GM19452 (cell line): ENCODE measurements around the gene SKIDA1.

ENCODE experiments used
- ATAC-seq: cut with Tn5 transposase; IDR thresholded peaks from one replicate; pipeline ENCODE4 v1.9.1; 2021; ENCODE audit not compliant: unreplicated experiment

Gene SKIDA1

DNA sequence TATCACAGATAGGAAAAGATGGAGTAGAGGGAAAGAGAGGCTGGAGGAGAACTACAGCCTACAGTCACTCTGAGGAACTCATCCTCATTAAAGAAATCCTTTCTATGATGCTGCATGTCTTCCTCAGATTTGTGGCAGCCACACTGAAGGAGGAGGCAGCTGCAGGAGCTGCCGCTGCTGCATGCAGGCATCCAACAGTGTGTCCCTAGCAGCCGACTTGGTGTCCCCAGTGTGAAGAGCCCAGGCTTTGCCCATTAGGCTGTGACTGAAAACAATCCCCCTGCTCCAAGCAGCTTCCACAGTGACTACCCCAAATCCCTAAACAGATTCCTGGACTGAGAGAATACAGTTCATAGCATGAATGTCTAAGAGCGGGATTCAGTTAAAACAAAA is 23.1 kb downstream of the SKIDA1 start:
- no peak for ATAC-seq

DNA sequence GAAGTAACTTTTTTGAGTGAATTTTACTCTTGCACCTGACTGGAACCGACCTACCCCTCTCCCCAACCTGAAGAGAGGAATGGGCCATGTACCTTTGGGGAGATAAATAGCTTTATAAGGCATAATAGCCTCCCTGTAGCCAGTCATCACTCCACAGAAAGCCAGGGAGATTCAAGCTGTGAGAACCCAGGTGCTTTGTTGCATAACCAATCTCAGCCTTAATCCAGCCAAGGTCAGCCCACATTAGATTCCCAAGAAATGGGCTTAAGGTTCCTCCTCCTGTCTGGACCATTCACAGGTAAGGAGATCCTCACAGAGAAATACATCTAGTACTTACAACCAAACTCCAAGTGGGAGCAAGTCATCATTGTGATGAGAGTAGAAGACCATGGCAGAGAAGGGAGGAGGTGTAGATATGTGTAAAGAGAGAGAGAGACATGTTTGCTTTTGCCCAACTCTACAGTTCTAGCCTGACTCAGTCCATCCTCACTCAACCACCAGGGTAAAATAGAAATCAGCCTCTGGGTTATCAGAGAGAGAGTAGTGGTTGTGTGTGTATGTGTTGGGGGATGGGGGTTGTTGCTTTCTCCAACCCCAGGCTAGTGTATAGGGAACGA is 23.6 kb downstream of the SKIDA1 start:
- no peak for ATAC-seq

DNA sequence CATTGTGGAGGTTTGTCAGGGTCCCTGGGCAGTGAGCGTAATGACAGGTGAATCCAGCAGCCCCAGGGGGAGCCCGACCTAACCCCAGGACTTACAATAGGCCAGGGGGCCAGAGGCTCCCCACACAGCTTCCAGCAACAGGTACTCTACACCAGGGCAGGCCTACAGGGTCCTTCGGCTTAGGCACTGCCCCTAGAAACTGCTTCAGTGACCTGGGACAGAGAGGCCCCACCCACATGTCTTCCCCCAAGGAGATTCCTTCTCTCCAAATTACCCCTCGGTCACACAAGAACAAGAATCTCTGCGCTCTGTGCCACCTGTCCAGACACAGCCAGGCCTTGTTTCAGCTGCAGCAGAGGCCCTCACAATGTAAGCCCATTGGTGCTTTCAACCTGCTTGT is 24.4 kb downstream of the SKIDA1 start:
- ATAC-seq = no peak

DNA sequence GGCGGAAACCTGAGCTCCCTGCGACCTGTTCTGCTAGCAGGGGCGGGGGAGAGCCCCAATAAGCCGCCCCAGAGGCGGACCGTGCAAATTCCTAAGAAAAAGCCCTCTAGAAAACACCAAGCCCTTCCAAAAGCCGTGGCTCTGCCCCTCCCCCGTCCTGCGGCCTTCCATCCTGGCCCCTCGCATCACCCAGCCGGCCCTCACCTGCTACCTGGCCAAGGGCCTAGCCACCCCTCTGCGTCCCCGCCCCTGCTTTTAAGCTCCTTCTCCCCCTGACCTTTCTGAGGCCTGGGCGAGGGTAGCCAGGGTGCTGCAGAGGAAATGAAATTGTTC is 24.9 kb downstream of the SKIDA1 start:
- no peak for ATAC-seq

DNA sequence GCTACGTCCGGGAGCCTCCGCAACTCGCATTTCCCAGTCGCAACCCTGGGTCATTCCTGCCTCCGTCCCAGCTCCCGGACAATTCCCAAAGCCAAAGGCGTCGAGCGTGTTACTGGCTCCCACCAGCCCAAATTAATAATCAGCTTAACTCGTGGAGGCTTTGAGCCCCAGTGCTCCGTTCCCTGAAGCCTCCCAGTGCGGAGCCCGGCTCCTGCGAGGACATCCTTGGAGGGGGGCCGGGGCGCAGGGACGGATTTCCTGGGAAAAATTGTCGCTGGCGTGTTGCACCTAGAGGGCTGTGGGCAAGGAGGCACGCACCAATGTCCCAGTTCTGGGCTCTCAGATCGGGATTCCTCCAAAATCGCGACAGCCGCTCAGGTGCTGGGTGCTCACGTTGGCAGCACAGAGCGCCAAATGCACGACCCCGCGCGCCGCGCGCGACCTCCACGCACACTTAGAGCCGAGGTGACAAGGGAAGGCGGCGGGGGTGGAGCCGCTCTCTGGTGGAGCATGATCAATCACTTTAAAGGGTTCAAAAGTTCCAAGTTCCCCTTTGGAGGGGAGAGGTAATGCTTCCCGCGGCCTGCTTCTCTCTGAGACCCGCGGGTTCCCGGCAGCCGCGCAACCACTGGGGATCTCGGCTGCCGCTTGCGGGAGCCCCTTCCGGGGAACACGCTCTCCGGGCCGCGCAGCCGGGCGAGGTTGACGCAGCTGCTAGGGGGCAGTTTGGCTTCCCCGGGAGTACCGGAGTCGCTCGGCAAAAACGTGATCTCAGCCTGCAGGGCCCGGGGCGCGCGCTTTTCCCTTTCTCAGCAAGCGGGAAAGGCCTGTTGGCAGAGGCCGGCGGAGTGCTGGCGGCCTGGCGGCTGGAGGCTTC is 25.5 kb downstream of the SKIDA1 start:
- no peak for ATAC-seq

DNA sequence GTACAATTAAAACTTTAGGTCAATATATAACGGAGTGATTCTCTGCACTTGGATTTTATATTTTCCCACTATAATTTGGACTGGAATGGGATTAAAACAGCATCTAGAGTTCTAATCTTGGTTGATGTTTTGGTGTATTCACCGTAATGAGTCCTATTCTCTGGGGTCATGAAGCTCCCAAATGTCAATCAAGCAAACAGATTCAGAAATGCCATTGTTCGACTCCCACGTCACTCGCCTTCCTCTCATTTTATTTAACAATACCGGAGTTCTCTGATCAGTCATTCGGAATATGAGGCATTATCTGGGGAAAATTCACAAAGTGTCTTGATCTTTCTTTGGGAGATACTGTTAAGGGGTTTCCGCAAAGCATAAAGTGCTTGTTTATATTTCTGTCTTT is 26.5 kb downstream of the SKIDA1 start:
- no peak for ATAC-seq

DNA sequence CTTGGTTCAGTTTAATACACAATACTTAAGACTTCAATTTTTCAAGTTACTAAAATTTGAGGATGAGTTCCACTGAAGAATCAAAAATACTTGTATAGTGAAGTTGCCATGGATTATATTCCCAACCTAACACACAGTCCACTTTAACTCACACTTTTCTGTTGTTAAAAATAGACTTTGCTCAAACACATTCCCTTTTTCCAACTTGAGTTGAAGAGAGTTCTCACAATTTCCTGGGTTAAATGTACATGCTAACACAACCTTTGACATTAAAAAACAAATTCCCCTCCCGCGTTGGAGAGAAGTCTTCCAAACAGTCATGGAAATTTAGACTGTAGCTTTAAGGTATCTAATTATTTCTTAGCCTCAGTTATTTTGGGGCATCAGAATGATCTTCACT is 27.1 kb downstream of the SKIDA1 start:
- ATAC-seq = no peak

DNA sequence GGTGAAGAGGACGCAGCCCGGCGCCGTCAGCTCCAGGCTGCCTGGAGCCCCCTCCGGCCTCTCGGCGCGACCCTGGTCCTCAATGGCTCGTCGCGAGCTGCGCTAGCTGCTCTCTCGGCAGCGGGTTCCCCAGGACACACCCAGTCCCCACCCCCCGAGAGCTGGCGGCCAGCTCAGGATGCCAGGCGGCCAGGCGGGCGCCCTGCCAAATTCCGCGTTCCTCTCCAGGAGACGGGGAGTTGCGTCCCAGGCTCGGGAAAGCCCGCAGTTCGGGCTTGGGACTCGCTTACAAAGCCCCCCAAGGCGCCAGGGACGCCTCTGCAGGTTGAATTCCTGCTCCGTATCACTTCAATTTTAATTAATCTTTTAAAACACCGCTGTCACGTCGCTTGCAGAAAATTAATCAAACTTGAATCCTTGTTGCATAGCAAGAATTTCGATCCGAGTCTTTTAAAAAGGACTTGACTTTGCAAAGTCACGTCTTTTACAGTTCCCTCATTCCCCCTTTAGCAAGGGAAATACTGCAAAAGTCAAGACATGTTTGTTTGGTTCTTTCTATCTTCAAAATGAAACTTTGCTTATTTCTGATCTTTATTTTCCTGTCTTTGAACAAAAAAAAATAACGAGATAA is 28.2 kb downstream of the SKIDA1 start:
- no peak for ATAC-seq

DNA sequence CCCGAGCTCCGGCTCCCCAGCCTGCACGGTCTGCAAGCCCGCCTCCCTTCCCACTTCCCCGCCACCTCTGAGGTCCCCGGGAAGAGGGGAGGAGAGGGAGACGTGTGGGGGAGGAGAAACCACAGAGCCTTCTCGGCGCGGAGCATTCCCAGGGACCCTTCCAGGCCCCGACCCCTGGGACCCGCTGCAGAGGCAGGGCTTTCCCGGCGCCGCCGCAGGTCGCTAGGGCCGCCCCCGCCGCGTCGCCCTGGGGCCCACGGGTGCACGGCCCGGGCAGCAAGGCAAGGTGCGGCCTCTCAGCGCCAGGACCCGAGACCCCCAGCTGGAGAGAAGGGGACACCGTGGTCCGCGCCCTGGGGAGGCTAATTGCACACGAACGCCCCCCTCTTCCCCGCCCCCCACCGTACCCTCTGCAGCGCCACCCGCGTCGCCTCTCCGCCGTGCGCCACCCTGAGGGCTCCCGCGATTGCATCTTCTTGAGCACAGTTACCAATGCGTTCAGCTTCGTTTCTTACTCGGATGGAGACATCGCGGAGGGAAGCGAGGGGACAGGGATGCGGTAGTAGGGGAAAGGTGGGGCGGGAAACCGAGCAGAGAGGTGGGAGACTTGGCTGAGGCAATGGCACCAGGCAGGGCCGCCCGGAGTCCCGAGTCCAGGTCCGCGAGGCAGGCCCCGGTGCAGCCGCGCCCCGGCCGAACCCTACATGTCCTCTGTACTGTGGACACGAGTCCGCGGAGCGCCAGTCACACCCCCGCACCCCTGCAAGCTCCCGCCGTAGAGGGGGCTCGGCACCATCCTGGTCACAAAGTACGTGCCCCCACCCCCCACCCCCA is 28.9 kb downstream of the SKIDA1 start:
- ATAC-seq = peak; percentile 42

DNA sequence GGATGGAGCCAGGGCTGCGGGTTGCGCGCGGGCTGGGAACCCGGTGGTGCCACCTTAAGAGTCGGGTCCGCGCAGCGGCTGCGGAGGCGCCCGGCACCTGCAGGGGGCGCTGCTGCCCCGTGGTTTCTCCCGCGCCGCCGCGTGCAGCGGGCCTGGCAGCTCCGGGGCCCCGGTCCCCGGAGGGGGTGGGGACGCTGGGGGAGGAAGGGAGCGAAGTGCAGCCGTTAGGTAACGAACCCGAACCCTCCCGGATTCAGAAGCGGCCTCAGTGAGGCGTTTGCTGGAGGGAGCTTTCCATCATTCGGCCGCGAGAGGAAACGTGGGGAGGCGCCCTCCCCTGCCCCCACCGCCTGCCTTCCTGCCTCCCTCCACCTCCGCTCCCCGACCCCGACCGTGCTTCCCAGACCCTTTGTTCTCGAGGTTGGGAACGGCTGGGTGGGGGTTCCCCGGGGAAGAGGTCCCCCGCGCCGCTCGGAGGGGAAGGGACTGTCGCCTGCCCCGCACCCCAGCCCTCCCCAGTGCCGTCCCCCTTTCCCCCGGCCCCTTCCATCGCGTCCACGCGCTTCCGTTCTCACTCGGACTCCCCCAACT is 29.6 kb downstream of the SKIDA1 start:
- peak; percentile 79 for ATAC-seq

DNA sequence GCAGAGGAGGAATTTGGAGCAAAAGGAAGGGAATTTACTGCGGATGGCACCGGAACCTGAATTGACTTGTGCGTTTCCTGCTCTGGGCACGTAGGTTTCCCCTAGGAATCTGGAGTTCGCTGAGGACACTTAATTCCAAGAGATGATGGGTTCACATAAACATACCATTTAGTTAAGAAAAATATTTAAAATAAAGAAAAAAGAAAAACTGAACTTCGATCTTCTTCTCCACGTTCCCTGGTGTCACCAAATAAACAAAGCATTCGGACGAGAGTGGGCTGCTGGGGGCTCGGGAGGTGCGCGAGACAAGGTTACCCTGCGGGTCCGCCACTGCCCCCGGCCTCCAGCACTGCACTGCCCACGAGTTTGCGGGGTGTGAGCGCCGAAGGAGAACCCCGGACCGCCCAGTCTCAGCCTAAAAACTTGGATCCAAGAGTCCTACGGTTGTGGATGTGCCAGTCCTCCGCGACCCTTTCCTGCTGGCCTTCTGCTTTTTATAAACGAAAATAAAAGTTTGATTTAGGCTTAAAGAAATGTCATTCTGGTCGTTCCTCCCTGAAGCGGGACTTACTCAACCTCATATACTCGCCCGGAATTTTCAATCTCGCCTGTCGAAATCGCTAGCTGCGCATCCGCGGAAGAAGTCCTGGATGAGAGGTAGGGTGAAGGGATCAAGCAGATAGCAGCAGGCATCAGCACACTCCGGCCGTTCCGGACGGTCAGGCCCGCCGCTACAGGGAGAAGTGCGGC is 30.3 kb downstream of the SKIDA1 start:
- no peak for ATAC-seq

DNA sequence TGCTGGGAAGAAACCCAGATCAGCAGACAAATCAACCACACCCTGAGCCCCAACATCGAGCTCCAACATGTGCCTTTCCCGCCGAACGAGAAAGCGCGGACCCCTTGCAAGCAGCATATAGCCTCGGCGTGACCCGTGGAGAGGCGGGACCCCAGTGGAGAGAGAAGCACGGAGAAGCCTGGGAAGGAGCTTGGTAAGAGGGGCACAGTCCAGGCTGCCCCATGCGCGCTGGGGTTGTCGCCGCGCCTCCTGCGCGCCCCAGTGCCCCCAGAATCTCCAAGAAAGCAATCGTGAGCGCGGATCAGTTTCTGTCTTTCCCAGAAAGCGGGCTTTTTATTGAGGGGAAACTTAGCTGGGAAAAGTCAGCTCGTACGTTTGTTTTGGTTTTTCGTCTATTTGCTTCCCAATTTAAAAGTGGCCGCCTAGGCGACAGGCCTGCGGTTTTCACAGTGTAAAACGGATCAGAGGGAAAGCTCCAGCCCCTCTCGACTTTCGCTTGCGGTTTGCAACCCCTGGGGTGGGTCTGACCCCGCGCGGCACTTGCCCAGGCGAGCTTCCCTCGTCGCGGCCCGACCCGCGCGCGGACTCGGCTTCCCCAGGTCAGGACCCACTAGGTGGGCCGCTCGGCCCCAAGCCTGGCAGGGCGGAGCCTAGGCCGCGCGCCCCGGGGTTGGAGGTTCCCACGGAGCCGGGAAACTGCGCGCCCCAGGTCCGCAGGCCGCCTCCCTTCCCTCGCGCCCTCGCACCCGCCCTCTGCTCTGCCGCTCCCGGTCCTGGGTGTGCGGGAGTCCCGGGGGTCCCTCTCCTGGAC is 31.1 kb downstream of the SKIDA1 start:
- ATAC-seq = no peak

DNA sequence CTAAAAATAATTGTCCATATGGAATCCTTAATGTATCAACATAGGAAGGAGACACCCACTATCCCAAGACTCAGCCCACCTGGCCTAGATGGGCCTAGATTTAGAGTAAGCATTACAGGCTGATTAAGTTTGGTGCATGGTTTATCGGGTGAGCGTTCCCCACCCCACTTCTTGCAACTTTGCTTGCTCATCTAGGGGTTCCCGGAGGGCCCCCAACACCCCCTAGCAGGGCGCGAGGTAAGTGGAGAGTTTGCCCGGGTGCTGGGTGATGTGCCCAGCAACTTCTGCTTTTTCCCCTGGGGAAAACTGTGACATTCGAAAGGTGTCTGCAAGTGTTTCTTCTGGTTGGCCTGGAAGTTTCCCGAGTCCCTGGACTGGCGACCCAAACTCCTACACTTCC is 31.7 kb downstream of the SKIDA1 start:
- ATAC-seq = no peak

DNA sequence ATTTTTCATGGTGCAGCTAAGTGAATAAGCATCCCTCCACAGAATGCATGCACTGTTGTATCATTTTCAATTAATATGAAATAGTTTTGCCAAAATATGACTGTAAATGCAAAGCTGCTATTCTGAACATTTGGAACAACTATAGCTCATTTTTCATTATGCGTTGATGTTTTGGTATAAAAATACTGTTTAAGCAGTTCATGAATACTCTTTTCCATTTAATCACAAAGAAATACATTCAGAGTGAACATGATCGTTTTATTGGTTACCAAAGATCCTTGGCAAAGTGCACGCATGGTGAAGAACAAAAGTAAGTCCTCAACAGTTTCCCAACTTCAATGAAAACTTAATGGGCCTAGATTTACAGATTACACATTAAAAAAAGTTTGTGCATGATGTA is 33.1 kb downstream of the SKIDA1 start:
- no peak for ATAC-seq

DNA sequence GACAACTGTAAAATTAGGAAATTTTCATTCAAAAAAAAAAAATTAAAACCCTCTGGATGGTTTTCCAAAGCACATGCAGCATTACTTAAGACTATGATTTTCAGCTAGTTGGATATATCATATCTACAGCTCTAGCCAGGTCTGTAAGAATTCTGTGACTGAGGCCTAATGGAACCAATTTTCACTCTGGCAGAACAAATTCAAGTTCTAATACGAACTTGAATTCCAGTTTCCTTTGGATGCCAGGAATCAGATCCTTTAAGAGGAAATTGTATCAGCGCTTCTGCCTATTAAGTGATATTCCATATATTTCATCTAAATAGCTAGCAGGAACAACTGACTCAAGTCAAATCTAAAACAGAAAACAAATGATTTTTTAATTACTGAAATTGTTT is 34.8 kb downstream of the SKIDA1 start:
- no peak for ATAC-seq

DNA sequence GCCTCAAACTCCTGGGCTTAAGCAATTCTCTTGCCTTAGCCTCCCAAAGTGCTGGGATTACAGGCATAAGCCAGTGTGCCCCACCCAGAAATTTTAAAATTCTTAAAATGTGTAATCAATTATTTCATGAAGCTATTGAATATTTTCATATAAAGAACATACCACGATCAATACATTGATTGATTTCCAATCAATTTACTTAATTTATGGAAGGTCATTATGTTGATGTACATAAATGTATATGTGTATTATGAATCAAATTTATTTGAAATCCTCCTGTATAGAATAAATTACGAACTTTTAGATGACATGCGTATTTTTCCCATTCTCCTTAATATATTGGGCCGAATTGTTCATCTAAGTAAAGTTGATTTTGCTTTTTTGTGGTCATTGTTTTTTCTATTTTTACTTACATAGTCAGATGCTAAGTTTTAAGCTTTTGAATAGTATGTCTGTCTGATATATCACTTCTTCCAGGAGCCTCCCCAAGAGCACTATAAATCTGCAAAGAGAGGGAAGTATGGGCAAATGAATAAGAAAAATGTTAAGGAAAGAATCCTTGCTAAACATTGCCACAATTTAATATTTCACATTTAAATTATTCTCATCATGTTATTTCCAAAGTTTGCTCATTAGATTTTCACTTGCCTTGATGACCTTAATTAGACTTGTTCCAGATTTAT is 35.3 kb downstream of the SKIDA1 start:
- no peak for ATAC-seq

DNA sequence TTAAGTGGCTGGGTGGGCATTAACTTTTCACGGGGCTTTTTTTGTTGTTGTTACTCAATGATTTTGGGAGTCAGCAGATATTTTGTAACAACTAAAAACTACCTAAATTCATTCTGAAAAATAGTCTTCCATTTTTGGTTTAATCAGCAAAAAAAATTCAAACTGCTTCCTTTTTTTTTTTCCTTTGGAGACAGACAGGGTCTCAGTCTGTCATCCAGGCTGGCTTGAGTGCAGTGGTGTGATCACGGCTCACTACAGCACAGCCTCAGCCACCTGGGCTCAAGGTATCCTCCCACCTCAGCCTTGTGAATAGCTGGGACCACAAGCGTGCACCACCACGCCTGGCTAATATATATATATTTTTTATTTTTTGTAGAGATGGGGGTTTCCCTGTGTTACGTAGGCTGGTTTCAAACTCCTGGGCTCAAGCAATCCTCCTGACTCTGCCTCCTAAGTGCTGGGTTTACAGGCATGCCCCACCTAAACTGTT is 36.5 kb downstream of the SKIDA1 start:
- no peak for ATAC-seq

DNA sequence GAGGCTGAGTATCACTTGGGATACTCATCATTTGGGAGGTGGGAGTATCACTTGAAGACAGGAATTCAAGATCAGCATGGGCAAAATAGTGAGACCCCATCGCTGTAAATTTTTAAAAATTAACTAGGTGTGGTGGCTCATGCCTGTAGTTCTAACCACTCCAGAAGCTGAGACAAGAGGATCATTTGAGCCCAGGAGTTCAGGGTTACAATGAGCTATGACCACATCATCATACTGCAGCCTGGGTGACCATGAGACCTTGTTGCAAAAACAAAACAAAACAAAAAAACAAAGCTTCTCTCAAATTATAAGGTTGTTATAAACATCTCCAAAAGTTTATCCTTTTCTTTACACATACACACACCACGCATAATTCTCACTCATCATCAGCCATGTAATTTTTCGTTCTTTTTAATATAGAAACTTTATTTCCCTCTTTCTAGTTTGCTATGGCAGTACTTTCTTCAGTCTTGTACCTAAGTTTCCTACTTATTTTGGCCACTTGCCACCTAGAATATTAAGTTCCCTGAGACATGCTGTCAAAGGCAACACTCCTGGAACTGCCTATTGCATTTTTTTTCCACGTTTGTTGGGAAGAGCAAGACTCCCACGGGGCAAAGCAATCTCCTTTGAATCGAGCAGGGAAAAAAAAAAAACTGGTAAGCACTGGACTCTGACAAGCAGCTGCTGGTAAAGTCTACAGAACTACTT is 37.1 kb downstream of the SKIDA1 start:
- ATAC-seq = no peak
